ENCODE results near the gene DNAJC9.

DNA sequence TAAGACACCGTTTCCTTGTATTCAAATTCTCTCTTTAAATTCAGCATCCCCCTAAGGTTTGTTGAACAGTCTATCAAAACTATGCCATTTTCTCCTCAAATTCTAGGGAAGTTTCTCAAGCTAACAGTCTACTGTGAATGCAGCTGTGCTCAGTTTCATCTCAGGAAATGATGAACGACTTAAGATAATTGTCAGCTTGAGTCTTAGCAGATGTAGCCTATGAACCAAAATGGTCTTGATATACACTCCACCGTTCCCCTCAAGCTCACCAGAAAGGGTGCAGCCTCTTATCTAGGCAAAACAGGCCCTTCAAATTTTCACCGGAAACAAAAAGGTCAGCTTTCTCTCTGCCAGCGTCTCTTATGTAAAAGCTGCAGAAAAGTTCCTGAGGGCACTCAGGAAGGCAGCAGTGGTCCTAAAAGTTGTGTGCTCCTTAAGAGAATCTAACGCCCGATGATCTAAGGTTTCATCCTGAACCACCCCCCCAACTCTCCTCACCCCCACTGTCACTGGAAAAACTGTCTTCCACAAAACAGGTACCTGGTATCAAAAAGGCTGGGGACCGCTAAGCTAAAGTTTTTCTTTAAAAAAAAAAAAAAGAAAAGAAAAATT, 2.1 kb downstream of the DNAJC9 start:
- TF ChIP-seq POLR2A (IDR thresholded peaks at IDR 0.05) (no peak), EP300 (IDR thresholded peaks at IDR 0.05) (no peak)
- TF ChIP-seq, protein P1, sequence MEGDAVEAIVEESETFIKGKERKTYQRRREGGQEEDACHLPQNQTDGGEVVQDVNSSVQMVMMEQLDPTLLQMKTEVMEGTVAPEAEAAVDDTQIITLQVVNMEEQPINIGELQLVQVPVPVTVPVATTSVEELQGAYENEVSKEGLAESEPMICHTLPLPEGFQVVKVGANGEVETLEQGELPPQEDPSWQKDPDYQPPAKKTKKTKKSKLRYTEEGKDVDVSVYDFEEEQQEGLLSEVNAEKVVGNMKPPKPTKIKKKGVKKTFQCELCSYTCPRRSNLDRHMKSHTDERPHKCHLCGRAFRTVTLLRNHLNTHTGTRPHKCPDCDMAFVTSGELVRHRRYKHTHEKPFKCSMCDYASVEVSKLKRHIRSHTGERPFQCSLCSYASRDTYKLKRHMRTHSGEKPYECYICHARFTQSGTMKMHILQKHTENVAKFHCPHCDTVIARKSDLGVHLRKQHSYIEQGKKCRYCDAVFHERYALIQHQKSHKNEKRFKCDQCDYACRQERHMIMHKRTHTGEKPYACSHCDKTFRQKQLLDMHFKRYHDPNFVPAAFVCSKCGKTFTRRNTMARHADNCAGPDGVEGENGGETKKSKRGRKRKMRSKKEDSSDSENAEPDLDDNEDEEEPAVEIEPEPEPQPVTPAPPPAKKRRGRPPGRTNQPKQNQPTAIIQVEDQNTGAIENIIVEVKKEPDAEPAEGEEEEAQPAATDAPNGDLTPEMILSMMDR (IDR thresholded peaks at IDR 0.05), result no peak

Data from ovary (tissue), 3 donors.